Measurements from ENCODE around the gene KLF18.

- TF ChIP-seq BHLHE40 (IDR thresholded peaks at IDR 0.05; ENCODE audit: borderline replicate concordance) = no peak
- no peak for TF ChIP-seq ARNT (IDR thresholded peaks at IDR 0.05)
- no peak for TF ChIP-seq SP1 (IDR thresholded peaks at IDR 0.05)
- TF ChIP-seq L3MBTL2 (conservative IDR thresholded peaks at IDR 0.05) = no peak
- TF ChIP-seq FOXA1 (IDR thresholded peaks at IDR 0.05) = no peak
- no peak for TF ChIP-seq ELF4 (IDR thresholded peaks at IDR 0.05)
- no peak for TF ChIP-seq FOXM1 (IDR thresholded peaks at IDR 0.05; ENCODE audit: borderline replicate concordance)
- no peak for TF ChIP-seq PKNOX1 (IDR thresholded peaks at IDR 0.05)
- TF ChIP-seq HDGF (IDR thresholded peaks at IDR 0.05; ENCODE audit: borderline replicate concordance) = no peak
Observed at GRCh38 chr1:44101328-44101727, 40.1 kb downstream of the KLF18 start.
